Skeletal muscle cell (primary cell): Measurements from ENCODE around the gene RIOK3.
"Not testable (repeated sequence)": the region's sequence is repeated elsewhere in the genome, so short reads cannot be mapped to it uniquely, and the experiment has no call there.

ENCODE experiments used
- DNase-seq: peaks from one replicate; pipeline ENCODE4 v3.0.0-alpha.2; 2010; ENCODE audit warnings: low read depth
- H3K4me3 ChIP-seq: 2 replicates; pipeline ENCODE4 v1.5.1; 2011; ENCODE audit warnings: low read depth, mild to moderate bottlenecking, control low read depth, low read length, moderate library complexity

Gene RIOK3

DNA sequence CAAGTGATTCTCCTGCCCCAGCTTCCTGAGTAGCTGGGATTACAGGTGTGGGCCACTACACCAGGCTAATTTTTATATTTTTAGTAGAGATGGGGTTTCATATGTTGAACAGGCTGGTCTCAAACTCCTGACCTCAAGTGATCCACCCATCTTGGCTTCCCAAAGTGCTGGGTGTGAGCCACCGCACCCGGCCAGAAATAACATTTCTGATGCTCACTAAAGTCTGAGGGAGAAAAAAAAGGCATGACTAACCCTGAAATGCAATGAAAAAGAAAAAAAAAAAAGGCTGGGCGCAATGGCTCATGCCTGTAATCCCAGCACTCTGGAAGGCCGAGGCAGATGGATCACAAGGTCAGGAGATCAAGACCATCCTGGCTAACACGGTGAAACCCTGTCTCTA is 36.5 kb downstream of the RIOK3 start:
- not testable (repeated sequence) for H3K4me3 ChIP-seq, DNase-seq

DNA sequence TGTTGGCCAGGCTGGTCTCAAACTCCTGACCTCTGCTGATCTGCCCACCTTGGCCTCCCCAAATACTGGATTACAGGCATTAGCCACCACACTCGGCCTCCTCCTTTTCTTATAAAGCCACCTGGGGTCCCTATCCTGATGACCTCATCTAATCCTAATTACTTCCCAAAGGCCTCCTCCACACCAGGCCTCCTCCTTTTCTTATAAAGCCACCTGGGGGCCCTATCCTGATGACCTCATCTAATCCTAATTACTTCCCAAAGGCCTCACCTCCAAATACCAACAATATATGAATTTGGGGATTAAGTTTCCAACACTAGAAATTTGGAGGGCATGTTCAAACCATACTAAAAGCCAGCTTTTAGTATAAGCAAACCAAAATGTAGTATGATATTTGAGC is 40.6 kb downstream of the RIOK3 start:
- no peak overlapping the region for H3K4me3 ChIP-seq
- no peak for DNase-seq

DNA sequence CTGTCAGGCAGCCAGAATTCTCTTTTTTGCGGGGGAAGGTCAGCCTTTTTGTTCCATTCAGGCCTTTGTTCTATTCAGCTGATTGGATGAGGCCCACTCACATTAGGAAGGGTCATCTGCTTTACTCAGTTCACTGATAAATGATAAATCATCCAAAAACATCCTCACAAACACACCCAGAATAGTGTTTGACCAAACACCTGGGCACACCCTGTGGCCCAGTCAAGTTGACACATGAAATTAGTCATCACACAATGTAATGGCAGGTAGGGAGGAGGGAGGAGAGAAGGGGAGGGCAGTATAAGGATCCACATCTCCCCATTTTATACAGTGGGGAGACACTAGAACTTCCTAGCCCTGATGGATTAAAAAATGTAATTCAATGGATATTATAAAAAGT is 41.9 kb downstream of the RIOK3 start:
- no peak for DNase-seq
- H3K4me3 ChIP-seq: no peak overlapping the region

DNA sequence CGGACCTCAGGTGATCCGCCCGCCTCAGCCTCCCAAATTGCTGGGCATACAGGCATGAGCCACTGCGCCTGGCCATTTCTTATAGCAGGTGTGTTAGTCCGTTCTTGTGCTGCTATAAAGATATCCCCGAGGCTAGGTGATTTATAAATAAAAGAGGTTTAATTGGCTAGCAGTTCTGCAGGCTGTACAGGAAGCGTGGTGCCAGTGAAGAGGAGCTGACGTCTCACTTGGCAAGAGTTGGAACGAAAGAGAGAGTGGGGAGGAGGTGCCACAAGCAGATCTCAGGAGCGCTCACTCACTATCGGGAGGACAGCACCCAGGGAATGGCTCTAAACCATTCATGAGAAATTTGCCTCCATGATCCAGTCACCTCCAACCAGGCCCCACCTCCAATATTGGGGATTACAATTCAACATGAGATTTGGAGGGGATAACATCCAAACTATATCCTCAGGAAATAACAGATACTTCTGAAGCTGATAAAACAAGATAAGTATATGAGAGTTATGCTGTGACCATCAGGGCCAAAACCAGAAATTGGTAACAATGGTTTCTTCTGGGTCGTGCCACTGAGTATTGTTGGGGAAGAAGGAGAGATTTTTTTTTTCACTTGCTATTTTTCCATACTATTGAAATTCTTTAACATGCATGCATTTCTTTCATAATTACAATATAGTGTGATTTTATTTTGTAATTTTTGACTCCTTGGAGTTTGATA is 42.8 kb downstream of the RIOK3 start:
- no peak for DNase-seq
- no peak overlapping the region for H3K4me3 ChIP-seq

DNA sequence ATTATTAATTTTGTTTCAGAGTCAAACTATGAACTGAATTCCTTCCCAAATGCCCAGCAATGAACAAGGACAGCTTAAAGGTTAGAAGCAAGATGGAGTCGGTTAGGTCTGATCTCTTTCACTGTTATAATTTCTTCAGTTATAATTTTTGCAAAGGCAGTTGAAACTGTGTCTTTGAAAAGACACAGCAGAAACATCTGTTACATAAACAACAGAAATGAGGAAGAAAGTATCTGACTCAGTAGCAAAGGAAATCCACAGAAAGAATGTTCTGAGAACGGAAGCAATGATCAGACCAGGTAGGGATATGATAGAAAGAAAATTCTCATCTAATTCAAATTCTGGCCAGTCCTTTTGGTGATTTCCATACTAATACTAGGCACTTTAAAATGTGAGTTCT is 45.0 kb downstream of the RIOK3 start:
- DNase-seq: no peak
- H3K4me3 ChIP-seq: no peak overlapping the region

DNA sequence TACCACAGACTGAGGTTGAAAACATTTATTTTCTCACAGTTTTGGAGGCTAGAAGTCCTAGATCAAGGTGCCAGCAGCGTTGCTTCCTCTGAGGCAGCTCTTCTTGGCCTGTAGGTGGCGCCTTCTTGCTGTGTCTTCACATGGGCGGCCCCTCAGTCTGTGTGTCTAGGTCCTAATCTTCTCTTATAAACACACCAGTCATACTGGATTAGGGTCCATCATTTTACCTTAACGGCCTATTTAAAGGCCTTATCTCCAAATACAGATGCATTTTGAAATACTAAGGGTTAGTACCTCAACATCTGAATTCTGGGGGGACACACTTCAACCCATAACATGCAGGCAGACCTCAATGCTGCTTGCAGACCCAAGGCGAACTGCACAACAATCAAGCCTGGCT is 45.8 kb downstream of the RIOK3 start:
- no peak overlapping the region for H3K4me3 ChIP-seq
- DNase-seq: no peak

DNA sequence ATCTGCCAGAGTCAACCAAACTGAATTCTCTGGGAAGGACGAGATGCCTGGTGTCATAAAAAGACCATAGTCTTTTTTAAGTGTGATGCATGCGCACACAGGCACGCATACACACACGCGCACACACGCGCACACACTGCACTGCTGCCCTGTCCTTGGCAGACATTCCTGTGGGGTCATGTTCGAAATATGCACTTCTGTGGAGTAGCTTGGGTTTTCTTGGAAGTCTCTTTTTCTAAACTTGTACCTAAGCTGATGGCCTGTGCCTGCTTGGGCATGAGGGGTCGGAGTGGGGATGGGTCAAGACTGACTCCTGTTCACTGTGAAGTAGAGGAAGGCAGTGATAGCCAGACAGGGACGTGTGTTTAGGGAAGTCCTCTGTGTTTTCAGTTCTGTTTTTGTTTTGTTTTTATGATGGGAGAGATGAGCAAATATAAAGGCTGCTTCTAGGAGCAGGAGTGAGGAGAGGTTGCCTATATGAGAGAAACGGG is 46.2 kb downstream of the RIOK3 start:
- H3K4me3 ChIP-seq: no peak overlapping the region
- DNase-seq: peak; percentile 49

DNA sequence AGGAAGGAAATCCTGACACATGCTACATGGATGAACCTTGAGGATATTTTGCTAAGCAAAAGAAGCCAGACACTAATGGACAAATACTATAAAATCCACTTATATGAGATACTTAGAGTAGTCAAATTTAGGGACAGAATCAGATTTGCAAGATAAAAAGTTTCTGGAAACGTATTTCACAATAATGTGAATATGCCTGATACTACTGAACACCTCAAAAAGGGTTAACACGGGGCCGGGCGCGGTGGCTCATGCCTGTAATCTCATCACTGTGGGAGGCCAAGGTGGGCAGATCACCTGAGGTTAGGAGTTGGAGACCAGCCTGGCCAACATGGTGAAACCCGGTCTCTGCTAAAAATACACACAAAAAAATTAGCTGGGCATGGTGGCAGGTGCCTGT is 48.5 kb downstream of the RIOK3 start:
- DNase-seq: no peak

DNA sequence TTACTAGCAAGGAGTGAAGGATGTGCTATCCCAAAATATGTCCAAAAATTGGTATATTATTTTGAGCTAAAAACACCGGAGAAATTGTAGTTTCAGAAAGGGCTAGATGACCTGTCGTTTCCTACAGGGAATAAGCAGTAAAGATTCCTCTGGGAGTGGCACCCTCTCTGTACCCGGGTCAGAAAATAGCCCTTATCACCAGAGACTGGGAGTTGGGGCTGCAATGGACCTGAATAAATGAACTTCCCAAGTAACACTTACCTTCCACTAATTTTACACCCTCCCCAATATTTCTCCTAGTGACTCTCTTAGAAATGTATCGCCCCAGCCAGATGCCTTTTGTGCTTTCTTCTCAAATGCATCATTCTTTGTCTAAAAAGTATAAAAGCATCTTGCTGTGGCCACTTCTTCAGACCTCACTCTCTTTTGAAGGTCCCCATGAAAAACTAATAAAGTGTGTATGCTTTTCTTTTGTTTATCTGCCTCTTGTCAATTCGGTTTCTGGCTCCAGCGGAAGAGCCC is 49.5 kb downstream of the RIOK3 start:
- H3K4me3 ChIP-seq: peak overlapping the region; percentile 81
- no peak for DNase-seq

More for the DNA sequence above, 48.5 kb downstream of the RIOK3 start:
- no peak overlapping the region for H3K4me3 ChIP-seq

DNA sequence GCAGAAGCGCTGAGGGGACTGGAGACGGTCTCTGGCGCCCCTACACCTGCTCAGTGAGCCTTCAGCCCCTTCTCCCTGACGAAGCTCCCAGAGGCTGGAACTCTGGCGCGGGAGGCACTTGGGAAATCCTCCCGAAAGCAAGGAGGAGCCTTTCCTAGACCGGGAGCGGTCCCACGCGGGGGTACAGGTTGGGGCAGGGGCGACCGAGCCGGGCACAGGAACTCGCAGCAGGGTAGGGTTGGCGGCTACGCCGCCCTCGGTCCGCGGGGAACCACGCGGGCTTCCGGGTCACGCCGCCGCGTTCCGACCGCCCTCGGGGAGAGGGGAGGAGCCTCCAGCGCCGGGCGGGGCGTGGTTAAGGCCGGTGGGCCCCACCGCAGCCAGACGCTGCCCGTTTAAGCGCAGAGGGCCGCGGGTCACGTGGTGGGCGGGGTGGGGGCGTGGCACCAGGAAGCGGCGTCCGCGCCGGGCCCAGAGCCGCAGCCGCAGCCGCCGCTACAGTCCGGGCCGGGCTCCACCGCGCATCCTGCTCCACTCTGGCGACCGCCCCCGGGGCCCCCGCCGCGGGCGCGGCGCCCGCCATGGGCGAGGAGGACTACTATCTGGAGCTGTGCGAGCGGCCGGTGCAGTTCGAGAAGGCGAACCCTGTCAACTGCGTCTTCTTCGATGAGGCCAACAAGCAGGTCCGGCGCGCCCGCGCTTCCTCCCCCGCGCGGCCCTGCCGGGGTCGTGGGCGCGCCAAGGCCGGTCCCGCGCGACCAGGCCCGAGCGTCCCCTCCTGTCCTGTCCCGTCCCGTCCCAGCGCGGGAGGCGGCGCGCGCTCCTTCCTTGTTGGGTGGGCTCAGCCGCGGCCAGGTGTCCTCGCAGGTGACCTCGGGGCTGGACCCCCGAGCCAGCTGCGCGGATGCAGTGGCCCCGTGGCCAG is 50.2 kb downstream of the RIOK3 start, which contains the start of gene RMC1:
Gene RMC1 (plus strand): TSS at position 474 of the 925 bp plus-strand sequence. CDS start 108 bp downstream, at position 582.
- peak; percentile 69 for DNase-seq
- H3K4me3 ChIP-seq: peak within 1 kb of the TSS; percentile 81

DNA sequence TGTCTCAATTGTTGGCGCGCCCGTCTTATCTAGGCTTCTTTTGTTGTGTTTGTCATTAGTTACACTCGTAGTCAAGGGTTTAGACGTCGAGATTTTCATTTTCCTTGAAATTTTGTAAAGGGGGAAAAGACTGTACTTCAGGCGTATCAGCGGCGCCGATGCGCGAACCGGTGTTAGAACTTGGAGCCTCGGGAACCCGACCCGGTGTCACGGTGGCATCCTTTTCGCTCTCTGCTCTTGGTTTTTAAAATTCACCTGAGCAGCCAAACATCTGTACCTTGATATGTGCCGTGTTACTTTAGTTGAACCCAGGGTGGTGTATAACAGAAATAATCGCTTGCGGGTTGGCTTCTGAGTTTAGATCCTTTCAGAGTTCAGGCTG is 50.9 kb downstream of the RIOK3 start:
- DNase-seq: no peak
- H3K4me3 ChIP-seq: peak overlapping the region; percentile 81

DNA sequence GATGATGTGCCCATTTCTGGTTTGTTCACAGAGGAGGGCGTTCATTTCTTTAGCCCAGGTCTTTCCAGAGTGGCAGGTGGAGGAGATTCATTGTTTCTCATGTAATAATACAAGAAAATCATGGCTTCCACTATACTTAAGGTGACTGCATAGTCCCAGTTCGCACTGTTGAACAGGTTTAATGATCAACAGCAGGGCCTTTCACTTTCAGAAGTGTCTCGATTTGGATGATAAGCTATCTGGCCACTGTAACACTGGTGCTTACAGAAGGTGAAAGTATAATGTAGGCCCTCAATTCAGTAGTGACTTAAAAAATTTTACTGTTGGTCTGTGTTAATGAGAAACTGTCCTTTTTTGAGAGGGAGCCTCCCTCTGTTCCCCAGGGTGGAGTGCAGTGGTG is 51.6 kb downstream of the RIOK3 start:
- no peak overlapping the region for H3K4me3 ChIP-seq
- no peak for DNase-seq

DNA sequence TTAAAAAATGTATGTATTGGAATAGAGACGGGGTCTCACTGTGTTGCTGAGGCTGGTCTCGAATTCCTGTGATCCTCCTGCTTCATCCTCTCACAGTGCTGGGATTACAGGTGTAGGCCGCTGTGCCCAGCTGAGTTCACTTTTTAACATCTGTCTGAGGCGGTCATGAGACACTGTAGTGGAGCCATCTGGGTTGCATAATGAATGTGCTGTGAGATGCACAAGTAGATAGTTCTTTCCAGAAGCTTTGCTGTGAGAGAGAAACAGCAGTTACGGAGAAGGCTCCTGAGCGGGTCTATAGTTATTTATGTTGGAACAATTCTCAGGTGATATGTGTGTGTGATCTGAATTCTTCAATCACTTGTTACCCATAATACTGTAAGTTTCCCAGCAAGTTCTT is 53.3 kb downstream of the RIOK3 start:
- H3K4me3 ChIP-seq: no peak overlapping the region
- no peak for DNase-seq

DNA sequence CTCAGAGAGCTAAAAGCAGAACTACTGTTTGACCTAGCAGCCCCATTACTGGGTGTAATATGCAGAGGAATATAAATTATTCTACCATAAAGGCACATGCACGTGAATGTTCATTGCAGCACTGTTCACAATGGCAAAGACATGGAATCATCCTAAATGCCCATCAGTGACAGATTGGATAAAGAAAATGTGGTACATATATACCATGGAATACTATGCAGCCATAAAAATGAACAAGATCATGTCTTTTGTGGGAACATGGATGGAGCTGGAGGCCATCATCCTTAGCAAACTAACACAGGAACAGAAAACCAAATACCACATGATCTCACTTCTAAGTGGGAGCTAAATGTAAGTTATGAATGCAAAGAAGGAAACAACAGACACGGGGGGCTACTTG is 57.8 kb downstream of the RIOK3 start:
- not testable (repeated sequence) for H3K4me3 ChIP-seq, DNase-seq

DNA sequence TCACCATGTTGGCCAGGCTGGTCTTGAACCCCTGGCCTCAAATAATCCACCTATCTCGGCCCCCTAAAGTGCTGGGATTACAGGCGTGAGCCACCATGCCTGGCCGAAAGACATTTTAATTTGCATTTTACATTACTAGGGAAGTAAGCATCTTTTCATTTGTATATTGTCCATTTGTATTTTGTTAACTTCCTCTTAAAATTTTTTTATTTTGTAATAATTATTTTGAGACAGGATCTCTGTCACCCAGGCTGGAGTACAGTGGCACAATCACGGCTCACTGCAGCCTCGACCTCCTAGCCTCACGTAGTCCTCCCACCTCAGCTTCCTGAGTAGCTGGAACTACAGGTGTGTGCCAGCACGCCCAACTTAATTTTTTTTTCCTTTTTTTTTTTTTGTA is 59.1 kb downstream of the RIOK3 start:
- not testable (repeated sequence) for DNase-seq, H3K4me3 ChIP-seq

DNA sequence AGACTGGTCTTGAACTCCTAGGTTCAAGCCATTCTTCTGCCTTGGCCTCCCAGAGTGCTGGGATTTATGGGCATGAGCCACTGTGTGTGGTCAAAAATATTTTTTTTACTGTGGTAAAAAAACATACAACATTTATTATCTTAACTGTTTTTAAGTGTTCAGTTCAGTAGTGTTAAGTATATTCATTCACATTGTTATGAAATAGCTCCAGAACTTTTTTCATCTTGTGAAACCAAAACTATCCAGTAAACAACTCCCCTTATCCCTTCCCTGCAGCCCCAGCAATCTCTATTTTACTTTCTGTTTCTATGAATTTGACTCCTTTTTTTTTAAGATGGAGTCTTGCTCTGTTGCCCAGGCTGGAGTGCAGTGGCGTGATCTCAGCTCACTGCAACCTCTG is 59.6 kb downstream of the RIOK3 start:
- no peak for DNase-seq
- no peak overlapping the region for H3K4me3 ChIP-seq

DNA sequence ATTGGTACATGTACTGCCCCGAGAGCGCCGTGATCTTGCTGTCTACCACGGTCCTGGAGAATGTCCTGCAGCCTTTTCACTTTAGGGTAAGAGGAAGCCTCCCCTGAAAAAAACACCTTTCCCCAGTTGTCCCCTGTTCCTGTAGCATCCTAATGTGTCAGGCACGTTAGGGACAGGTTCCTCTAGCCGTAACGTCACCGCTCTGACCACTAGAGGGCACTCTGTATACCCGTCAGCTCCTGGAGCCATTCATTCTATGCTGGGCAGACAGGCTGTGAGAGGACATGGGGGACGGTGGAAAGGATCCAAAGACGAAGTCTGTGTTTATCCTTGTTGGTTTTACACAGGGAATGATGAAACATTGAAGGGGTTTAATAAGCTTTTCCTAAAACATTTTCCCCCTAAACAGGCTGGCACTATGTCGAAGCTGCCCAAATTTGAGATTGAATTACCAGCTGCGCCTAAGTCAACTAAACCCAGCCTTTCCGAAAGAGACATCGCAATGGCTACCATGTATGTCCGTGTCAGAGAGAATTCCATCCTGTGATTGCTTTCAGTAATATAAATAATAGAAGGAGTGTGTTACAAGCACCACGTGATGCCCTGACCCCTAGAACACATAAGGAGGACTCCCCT is 62.9 kb downstream of the RIOK3 start:
- peak; percentile 25 for DNase-seq
- H3K4me3 ChIP-seq: no peak overlapping the region

DNA sequence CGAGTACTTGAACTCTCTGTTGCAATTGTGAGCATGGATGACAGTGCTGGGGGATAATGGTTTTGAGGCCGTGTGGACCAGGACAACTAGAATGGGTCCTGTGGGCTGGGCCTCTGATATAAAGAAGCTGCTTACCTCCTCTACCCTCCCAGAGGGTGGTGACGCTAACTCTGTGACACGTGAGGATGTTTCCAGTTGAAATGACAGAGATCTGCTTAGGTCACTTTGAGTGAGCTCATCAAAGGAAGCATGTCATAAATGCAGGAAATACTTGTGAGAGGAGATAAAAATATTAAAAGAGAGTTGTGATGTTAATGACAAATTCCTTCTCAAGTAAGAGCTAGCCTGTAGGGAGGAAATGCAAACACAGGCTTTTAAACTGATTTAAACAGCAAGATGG is 66.6 kb downstream of the RIOK3 start:
- DNase-seq: no peak
- no peak overlapping the region for H3K4me3 ChIP-seq

DNA sequence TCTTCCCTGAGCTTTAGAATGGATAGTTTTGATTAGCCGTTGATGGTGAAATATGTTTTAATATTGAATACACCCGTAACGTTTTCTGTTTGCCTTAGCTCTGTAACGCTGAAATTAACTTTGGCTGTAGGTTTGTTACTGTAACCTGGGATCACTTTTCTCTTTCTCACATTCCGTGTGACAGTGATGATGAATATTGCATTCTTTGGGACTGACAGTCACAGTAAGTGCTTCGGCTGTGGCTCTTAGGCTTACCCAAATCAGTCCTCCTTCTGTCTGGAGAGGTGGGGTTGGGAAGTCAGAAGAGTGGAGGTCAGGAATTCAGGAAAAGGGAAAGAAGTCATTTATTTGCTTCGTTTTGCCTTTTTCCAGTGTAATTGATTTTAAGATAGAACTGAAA is 68.2 kb downstream of the RIOK3 start:
- DNase-seq: no peak
- no peak overlapping the region for H3K4me3 ChIP-seq

DNA sequence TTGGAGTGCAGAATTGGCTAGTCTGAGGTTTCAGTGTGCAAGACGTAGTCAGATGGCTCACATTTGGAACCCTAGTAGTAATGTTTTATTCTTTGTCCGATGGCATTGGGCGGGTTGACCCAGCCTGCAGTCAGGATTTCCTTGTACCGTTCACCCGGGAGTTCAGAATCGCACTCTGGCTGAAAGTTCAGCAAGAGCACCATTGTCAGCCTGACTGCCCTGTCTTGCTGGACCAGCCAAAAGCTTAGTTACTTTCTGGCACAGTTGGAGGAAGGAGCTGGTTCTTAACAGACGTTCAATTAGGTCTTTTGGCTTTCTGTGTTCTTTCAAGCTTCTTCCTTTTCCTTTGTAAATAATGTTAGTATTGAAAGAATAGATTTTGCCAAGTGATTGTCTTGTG is 68.8 kb downstream of the RIOK3 start:
- DNase-seq: no peak
- no peak overlapping the region for H3K4me3 ChIP-seq
